Inferior parietal cortex (tissue), 1 donor: ENCODE results near the gene GCSAM.

Experiments used
- DNase-seq: peaks from one replicate; pipeline ENCODE4 v3.0.0-alpha.2; 2016; ENCODE audit errors: extremely low spot score

Gene GCSAM

DNA sequence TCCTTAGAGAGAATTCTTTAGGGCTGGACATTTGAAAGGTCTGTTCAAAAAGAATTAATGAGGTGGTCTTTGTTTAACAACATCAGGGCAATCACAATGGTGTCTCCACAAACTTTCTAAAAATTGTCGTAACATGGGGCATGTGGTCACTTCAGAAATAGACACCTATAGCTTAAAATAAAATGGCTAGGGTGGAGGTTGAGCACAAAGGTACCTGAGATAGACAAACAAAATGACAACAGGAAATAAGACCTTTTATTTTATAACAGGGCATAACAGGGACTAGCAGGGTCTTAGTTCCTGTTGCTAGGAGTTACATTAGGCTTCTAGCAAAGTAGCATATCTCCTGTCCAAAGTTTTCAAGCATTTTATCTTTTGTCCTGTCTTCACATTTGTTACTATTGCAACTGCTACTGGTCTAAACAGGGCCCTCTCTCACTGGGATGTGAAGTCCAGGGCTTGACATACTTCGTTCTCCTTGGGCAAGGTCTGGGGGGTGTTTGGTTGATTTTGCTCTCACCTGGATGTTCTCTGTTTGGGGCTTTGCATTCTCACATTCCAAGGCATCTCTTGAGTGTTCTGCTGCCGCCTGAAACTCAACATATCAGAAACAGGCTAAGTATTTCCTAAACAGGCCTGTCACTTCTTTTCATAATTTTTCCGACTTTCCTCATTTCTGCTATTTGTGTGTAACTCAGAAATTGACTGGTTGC lies 3.0 kb downstream of the GCSAM start:
- DNase-seq = no peak

DNA sequence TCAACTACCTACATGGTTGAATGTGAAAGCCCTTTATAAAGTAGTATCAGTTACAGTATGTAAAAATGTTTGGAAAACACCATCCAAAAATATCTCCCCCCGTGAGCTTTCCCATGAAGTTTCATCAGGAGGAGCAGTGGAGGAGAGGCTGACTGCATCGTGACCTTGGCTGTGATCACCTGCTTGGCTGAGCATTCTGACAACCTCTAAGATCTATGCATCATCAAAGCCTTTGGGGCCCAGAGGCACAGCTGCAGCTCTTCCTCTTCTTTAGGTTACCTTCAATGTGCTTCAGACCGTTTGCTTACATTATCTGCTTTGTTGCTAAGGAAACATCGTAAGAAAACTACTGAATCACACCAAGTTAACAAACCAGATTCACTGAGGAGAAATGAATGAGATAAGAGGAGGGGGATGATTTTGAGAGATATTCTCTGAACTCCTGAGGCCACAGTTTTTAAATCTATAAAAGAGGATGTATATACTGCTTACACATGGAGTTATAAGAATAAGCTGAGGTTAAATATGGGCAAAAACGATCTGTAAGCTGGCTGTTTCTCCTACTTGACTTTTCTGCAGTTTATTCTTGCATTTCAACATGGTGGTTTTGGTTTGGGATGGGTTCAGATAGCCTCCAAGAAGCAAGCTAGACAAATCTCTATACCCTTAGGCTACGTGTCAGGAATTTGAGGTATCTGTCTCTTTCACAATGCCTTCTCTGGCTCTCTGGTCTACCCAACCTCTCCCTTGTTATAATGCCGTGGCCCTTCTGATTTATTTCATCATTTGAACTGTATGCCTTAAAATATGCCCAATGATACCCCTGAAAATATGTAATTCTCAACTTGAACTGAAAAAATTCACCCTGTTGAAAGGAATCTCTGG lies 4.0 kb downstream of the GCSAM start:
- DNase-seq = no peak

DNA sequence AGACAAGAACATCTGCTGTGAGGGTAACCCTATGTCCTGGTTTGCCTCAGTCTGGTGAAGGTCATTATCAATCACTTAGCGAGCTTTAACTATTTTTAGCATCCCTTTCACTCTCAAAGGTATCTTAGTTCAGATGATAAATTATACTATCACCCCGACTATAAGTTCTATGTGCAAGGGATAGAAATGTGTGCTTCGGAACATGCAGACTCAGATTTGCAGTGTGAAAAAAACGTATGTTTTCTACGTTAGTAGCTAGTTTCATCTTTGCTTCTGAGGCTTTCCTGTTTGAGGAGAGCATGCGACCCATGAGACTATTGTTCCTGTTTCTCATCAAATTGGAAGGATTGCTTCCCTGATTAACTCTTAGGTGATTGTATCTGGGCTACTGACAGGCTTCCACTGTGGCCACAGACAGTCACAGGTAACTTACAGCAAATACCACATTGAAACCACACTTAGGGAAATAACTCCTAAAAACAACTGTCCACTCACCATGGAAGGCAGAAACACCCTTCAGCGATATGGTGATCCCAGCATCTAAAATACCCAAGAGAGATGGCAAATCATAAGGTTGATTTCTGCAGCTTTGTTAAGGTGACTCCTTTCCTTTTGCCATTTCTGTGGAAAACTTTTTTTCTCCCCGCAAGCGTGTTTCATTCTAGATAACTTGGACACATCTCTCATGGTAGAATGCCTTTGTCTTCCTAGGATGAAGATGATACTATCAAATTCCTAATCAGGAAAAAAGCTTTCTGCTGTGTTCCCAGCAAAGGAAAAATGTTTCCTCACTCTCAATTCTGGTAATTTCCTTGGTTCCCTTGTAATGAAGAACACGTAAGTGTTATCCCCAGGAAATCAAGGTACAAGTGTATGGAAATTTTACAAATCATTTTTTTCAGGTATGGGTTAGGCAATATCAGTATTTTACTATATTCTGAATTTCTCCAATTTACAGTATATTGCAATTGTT lies 5.2 kb downstream of the GCSAM start:
- DNase-seq = no peak

DNA sequence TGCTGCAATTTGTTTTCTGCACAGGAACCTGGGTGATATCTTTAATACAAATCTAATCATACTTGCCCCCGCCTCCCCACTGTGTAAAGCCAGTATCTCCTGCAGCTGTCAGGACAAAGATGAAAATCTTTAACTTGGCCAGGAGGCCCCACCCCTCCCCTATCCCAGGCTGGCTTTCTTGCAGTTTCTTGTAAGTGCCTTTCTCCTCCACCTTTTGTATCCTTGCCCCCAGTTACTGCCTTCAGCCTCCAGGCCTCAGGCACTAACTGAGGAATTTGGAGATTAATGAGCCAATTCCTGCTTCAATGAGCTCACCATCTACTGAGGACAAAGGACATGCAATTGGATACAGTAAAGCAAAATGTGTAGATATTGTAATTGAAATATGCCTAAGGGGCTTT lies 6.5 kb downstream of the GCSAM start:
- DNase-seq = no peak

DNA sequence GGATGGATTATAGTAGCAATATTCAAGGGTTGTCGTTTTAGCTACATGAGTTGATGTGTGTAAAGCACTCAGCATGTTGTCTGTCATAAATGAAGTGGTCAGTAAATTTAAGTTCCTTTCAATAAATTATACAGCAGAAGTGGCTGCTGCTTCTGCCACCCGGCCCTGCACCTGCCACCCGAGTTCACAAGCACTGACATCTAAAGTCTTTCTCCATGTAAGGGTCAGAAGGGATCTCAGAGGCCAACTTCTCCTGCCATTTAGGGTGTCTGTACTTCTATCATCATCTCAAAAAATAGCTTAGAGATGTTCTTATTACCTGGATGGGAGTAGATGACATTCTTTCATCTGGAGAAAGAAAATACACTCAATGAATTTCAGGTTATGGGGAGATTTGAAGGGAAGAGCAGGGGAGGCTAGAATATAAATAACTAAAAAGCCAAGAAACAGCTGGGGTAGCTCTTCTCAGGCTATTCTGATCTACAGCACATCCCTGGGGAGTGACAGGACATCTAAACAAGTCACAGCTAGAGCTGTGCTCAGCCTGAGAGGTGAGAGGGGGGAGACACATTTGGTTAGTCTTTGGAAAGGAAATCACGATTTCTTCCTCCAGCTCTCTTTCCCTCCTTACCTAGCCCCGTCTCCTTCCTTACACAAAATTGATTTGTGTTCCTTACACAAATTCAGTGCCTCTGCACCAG lies 8.0 kb downstream of the GCSAM start:
- DNase-seq = no peak

DNA sequence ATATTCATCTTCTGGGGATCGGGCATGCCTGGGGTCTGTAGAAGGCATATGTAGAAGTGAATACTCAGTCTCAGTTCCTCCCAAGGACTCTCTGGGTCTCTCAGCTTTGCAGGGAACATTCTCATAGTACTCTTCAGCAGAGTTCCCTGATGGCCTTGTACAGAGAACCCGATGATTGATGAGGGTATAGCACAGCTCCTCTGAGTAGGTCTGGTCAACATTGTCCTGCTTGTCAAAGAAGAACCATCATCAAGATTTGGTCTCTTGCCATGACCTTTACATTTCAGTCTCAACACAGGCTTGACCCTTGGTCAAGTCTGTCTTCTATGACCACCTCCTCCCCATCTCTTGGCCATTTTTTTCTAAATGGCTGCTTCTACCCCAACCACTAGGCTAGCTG lies 9.5 kb downstream of the GCSAM start:
- DNase-seq = no peak

DNA sequence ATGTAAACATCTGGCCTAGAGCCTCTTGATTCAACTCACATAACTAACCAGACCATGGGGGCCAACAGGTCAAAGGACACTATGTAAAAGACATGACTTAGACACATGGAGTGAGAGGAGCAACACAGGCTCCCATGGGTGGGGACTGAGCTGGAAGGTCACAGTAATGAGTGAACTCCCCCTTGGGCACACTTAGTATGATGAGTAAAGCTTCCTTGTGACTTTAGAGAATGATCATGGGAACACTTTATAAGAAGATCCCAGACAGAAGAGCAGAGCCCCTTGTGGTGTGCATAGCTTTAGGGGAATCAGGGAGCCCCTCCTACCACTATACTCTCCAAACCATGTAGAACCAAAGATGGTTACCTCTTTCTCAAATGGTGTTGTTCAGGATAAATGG lies 10.2 kb downstream of the GCSAM start:
- no peak for DNase-seq

DNA sequence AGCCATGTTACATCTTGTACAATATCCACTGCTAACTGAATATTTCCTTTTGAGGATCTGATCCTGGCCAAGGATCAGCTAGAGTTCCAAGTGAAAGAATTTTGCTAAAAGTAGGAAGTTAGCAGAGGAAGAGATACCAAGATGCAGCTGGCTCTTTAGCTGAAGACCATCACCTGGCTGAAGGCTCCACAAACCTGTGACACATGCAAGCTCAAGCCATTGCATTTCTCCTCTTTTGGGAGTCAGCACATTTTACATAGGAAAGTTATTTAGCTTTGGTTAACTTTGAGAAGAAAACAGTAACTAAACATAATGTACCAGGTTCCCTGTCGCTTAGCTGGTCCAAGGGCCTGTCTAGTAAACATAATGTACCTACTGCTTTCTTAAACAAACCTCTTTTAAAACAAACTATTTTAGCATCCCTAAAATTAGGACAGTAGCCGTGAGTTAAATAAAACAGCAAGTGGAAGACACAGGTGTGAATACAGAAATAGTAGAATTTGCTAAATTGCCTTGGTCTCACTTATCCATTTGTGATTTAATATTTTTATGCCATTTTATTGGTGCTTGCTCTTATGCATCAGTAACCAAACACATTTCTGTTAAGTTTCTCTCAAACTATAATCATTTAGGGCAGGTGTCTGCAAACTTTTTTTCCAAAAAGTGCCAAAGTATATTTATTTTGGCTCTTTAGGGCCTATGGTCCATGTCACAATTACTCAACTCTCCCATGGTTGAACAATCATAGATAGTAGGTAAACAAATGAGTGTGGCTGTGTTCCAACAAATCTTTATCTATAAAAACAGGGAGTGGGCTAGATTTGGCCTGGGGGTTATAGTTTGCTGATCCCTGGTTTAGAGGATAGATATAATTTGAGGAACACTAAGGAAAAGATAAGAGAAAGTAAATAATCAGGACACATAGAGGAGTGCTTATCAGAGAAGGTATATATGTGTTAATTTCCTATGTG lies 11.2 kb downstream of the GCSAM start:
- no peak for DNase-seq

DNA sequence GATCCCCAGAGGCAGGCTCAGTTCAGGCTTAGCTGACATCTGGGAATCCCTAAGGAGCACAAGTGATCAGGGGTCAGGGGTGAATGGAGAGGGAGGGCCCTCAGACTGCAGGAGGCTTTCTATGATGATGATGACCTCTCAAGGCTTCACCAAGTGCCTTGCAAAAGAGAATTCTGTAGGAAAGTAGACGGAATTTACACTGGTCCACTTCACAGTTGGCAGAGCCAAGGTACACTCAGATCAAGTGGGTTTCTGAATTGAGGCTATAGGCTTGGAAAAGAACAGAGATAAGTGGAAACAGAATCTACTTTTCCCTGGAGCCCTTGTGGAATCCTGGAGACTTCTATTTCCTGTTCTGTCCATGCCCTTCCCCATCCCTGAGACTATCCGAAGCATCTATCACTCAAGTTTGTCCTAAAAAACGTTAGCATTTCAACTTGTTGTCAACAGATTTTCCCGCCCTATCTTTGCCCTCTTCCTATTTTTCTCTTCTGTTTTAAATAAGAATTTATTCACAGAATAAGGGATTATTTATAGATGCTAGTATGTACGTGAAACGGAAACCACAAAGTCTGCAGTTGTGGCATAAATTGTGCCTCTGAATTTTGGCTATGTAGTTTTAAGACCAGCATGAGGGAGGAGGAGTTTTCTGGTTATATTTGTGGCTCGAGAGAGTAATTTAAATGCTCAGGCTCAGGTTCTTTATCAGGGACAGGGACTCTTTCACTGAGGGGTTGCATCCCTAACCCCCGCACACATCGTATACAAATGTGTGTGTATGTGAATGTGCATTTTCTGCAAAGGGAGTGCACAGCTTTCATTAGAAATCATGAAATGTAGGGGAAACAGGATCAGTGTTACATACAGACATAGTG lies 12.8 kb downstream of the GCSAM start:
- no peak for DNase-seq

DNA sequence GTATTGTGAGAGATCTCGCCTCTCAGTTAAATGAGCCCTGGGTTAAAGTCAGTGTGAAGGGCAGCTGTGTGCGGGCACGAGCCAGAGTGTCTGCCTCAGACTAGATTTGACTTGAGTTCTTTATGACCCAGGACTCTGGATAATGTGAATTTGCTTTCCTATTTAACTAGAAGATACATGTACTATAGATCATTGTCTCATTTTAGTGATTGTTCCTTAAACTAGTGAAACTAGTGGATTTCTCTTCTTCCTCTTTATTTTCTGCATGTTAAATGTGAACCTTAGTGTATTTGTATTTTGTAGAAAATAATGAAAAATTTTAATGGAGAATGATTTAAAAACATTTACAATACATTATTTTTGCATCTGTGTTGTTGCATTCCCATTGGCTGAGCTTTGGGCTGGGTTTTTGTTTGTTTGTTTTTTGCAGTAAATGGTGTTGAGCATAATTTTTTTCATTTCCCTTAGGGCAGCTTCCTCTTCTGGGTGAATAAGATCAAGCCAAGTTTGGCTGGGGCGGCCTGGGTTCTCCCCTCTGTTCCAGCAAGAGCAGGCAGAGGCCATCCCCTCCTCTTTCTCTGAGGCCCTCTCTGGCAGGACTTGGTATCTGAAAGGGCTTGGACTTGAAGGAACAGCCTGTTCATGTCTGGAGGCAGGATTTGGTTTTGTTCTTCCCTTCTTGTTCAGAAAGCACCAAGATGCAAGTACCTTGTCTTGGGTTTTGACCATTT lies 15.0 kb downstream of the GCSAM start:
- no peak for DNase-seq

DNA sequence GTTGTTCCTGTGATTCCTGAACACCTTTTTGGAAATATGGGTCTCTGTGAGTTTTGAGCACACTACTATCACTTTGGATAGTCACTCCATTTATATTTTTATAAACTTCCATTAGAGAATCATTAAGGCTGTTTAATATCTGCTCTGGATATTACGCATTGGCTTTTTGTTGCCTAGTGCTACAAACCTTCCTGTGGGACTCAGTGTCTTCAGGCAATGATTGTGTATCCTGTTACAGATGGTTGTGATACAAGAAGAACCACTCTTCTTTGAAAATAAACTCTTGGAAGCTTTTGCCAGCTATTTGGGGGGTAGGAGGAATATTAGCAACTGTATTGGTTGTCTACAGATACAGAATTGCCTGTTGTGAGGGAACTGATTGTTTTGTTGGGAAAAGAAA lies 15.6 kb downstream of the GCSAM start:
- DNase-seq = no peak

DNA sequence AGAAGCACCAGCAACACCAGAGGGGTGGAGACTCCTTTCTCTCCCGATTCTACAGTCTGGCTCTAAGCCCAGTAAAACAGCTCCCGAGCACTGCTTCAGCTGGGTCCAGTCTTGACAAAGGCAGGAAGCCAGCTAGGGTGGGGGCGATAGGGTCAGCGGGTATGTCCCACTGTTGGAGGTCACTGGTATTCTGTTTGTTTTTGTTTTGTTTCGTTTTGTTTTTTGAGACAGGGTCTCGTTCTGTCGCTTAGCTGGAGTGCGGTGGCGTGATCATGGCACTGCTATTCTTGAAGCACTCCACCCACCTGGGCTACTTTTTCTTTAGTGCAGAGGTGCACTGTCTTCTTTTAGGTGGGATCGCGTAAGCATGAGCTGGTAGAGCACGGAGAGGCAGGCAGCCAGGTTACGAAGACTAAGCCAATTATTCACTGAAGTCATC lies 16.3 kb downstream of the GCSAM start:
- DNase-seq = no peak

DNA sequence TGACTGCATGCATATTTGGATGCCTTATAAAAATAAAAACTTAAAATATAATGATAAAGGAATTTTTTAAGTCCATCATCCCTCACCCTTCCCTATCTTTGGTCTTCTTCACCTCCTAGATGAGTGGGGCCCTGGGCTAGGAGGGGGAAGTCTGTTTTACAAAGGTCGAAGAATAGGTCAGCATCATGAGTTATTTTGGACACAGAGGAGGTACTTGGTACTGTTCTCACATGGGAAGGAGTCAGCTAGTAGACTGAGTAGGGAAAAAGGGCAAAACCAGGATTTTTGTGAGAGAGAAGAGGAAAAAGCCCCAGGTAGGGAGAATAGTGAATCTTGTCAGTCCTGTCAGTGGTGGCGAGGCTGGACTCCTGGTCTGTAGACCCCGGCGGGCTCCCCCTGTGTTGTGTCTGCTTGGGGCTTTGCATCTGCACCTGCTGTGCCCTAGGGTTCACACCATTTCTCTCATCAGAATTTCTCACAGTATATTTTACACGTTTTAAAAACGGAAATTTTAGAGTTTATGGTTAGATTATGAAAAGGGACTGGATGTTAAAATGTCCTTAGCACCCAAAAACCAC lies 17.2 kb downstream of the GCSAM start:
- no peak for DNase-seq

DNA sequence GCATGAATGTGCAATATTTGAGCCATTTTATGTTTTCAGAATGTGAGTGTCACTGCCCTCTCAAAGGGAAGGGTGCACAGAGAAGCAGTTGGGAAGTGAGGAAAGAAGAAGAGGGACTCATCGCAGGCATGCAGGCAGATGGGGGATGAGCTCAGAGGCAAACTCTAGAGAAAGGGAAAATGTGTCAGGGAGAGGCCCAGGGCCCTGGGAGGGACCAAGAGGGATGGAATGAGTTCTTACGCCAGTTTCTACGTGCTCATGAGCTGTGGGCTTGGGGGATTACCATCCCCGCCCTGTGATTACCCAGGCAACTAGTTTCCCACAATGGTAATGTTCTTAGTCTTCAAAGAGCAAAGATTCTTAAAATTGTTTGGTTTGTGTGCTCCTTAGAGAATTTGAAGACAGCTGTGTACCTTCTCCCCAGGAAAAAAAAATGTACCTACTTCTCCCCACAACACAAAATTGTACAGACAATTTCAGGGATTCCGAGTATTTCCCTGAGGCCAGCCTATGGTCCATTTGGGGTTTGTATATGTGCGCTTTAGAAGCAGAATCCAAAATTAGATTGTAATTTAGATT lies 17.8 kb downstream of the GCSAM start:
- no peak for DNase-seq

DNA sequence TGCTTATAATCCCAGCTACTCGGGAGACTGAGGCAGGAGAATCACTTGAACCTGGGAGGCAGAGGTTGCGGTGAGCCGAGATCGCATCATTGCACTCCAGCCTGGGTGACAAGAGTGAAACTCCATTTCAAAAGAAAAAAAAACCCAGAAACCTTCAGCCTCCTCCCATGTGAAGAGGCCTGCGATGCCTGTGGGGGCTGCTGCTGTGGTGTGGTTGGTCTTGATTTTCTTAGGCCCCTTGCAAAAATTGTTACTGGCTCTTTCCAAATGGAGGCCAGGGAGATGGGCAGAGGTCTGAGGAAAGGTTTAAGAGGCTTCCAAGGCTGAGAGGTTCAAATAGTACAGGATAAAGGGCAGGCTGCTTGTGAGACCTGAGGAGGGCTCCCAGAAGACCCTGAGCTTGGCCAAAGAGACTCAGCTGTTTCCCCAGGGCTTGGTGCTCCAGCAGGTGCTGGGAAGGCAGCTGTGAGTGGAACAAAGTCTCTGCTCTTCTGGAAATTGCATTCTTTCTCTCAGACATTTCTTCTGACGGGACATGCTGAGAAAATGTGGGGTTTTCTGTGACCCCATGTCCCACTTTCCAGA lies 18.4 kb downstream of the GCSAM start:
- DNase-seq = no peak

DNA sequence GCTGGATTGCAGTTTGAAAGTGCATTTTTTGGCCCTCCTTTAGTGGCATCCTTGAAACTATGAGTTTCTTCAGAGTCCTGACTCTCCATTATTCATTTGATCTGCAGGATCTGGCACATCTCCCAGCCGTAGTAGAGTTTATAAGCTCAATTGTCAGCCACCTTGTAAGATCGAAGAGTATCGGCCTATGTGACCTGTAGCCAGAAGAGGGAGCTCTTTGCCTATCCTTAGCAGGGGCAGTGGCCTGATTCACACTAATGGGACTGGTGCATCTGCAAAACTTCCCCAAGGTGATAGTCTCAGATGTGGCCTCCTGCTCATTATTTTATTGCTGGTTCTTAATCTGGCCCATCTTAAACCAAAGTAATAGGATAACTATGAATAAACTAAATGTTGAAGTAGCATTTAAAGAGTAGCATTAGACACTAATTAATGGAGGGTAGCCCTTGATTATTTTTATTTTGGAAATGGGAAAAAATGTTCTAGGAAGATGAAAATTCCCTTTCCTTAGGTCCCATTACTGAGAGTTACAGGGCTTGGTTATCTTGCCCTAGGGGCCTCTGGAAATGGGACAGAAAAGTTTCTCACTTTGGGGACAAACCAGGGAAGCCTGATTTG lies 21.2 kb downstream of the GCSAM start:
- DNase-seq = peak; percentile 66

DNA sequence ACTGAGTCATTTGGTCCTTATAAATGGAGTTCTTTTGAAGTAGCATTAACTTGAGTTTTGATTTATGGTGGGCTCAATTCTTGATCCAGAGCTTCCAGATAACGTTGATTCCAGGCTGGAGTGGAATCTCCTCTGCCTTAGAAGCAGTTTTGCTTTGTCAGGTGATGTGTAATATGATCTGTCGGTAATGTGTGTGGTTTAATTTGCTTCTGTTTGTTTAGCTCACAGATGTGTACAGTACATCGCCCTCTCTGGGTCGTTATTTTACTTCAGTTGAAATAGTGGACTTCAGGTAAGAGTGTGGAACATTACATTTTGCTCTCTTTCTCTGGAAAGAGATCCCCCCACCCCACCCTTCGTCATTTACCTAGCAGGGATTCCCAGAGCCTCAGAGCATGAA lies 23.7 kb downstream of the GCSAM start:
- no peak for DNase-seq
